Neural progenitor cell (in vitro differentiated cells): ENCODE results near the gene ZNF32. TPM values are rescaled to one million over a fixed set of nuclear protein-coding genes. Genes with fewer than 3 reads are reported as not detected.

Experiments
- DNase-seq: peaks from one replicate; pipeline ENCODE4 v3.0.0-alpha.2; 2016; ENCODE audit warnings: low spot score
- H2AFZ ChIP-seq: fragments of 200-600 bp; sonication (generic); replicated peaks from 2 replicates; pipeline ENCODE4 v1.6.1; 2016; ENCODE audit warnings: antibody characterized with exemption
- H3F3A ChIP-seq: fragments of 200-600 bp; sonication (generic); 2 replicates; pipeline ENCODE4 v1.6.1; 2016; ENCODE audit warnings: antibody characterized with exemption, low read depth
- H3K27ac ChIP-seq: fragments of 200-600 bp; sonication (generic); 2 replicates; pipeline ENCODE4 v1.5.1; 2016; ENCODE audit warnings: mild to moderate bottlenecking
- H3K27me3 ChIP-seq: fragments of 200-600 bp; sonication (generic); 2 replicates; pipeline ENCODE4 v1.6.1; 2016; ENCODE audit warnings: mild to moderate bottlenecking, moderate library complexity
- H3K36me3 ChIP-seq: fragments of 200-600 bp; sonication (generic); 2 replicates; pipeline ENCODE4 v1.5.1; 2016
- H3K4me1 ChIP-seq: fragments of 200-600 bp; sonication (generic); 2 replicates; pipeline ENCODE4 v1.6.1; 2016; ENCODE audit warnings: mixed run types
- H3K4me2 ChIP-seq: fragments of 200-600 bp; sonication (generic); 2 replicates; pipeline ENCODE4 v1.6.1; 2016
- H3K4me3 ChIP-seq: fragments of 200-600 bp; sonication (generic); 2 replicates; pipeline ENCODE4 v1.5.1; 2016
- H3K79me2 ChIP-seq: fragments of 200-600 bp; sonication (generic); 2 replicates; pipeline ENCODE4 v1.6.1; 2016; ENCODE audit warnings: low read depth
- H3K9ac ChIP-seq: fragments of 200-600 bp; sonication (generic); 2 replicates; pipeline ENCODE4 v1.6.1; 2016
- H3K9me3 ChIP-seq: fragments of 200-600 bp; sonication (generic); 2 replicates; pipeline ENCODE4 v1.5.1; 2016; ENCODE audit warnings: low read depth
- H4K20me1 ChIP-seq: fragments of 200-600 bp; sonication (generic); 2 replicates; pipeline ENCODE4 v1.6.1; 2016; ENCODE audit warnings: low read depth
- H3K27ac Mint-ChIP-seq: 3 replicates; pipeline ENCODE4 v1.8.0; 2021; ENCODE audit warnings: mixed read lengths
- H3K27me3 Mint-ChIP-seq: 2 replicates; pipeline ENCODE4 v1.8.0; 2022; ENCODE audit warnings: low read depth, mild to moderate bottlenecking, inconsistent platforms, moderate library complexity, mixed read lengths; ENCODE audit not compliant: insufficient read depth
- H3K36me3 Mint-ChIP-seq: 3 replicates; pipeline ENCODE4 v1.8.0; 2021; ENCODE audit warnings: mixed read lengths
- H3K4me1 Mint-ChIP-seq: 3 replicates; pipeline ENCODE4 v1.8.0; 2021; ENCODE audit warnings: mixed read lengths
- H3K4me3 Mint-ChIP-seq: 3 replicates; pipeline ENCODE4 v1.8.0; 2021; ENCODE audit warnings: mild to moderate bottlenecking, moderate library complexity, mixed read lengths
- H3K9me3 Mint-ChIP-seq: 3 replicates; pipeline ENCODE4 v1.8.0; 2020; ENCODE audit warnings: mixed read lengths
- CTCF ChIP-seq: fragments of 200-600 bp; sonication (generic); IDR thresholded peaks from 2 replicates; pipeline ENCODE4 v1.5.1; 2017; ENCODE audit warnings: antibody characterized with exemption, mild to moderate bottlenecking
- EZH2 ChIP-seq: fragments of 200-600 bp; sonication (generic); IDR thresholded peaks from 2 replicates; pipeline ENCODE4 v1.6.1; 2017; ENCODE audit warnings: antibody characterized with exemption, mild to moderate bottlenecking, moderate library complexity
- EZH2phosphoT487 ChIP-seq: fragments of 200-600 bp; sonication (generic); IDR thresholded peaks from 2 replicates; pipeline ENCODE4 v1.6.1; 2017; ENCODE audit warnings: antibody characterized with exemption
- total RNA-seq: library from RNA; depleted of rRNA; stranded (reverse); fragments of >200 nt; gene quantifications from 2 replicates; pipeline ENCODE4 v1.2.3, GENCODE V29; 2015; ENCODE audit warnings: low replicate concordance

ZNF32 gene
- total RNA-seq, 1 donor from 2014 or later: 50.7 TPM

GRCh38 chr10:43681220-43681619 is 32.5 kb upstream of the ZNF32 start:
- no peak overlapping the region for H2AFZ ChIP-seq
- H3K27ac ChIP-seq: no peak overlapping the region
- H3K4me3 ChIP-seq: no peak overlapping the region
- H3K4me2 ChIP-seq: no peak overlapping the region
- no peaks in the 10 kb centered on the region for H3K36me3 Mint-ChIP-seq
- H3K9me3 Mint-ChIP-seq: peaks cover 4% of the 10 kb centered on the region
- H3K27me3 Mint-ChIP-seq: no peaks in the 10 kb centered on the region
- H3K9ac ChIP-seq: no peak overlapping the region
- H3K4me1 Mint-ChIP-seq: no peaks in the 10 kb centered on the region
- no peak overlapping the region for H3K27ac Mint-ChIP-seq
- H3K36me3 ChIP-seq: no peaks in the 10 kb centered on the region
- no peaks in the 10 kb centered on the region for H3K27me3 ChIP-seq
- H3K4me3 Mint-ChIP-seq: no peak overlapping the region
- no peaks in the 10 kb centered on the region for H3K9me3 ChIP-seq
- no peak for DNase-seq
- H3K79me2 ChIP-seq: no peaks in the 10 kb centered on the region
- H3F3A ChIP-seq: no peaks in the 10 kb centered on the region
- no peaks in the 10 kb centered on the region for H3K4me1 ChIP-seq
- H4K20me1 ChIP-seq: no peaks in the 10 kb centered on the region
- TF ChIP-seq EZH2phosphoT487 (no peak), EZH2 (no peak), CTCF (no peak)

GRCh38 chr10:43680035-43680434 is 31.4 kb upstream of the ZNF32 start:
- Histone ChIP-seq H3F3A (no peaks in the 10 kb centered on the region), H4K20me1 (no peaks in the 10 kb centered on the region), H3K27me3 (no peaks in the 10 kb centered on the region), H3K4me3 (no peak overlapping the region), H3K9me3 (no peaks in the 10 kb centered on the region), H3K79me2 (no peaks in the 10 kb centered on the region), H3K9ac (no peak overlapping the region), H3K27ac (no peak overlapping the region), H3K4me1 (no peaks in the 10 kb centered on the region), H2AFZ (no peak overlapping the region), H3K36me3 (no peaks in the 10 kb centered on the region), H3K4me2 (no peak overlapping the region)
- H3K27me3 Mint-ChIP-seq: no peaks in the 10 kb centered on the region
- no peak for DNase-seq
- TF ChIP-seq EZH2phosphoT487 (no peak), CTCF (no peak), EZH2 (no peak)
- H3K4me1 Mint-ChIP-seq: no peaks in the 10 kb centered on the region
- no peaks in the 10 kb centered on the region for H3K36me3 Mint-ChIP-seq
- H3K27ac Mint-ChIP-seq: no peak overlapping the region
- peaks cover 4% of the 10 kb centered on the region for H3K9me3 Mint-ChIP-seq
- H3K4me3 Mint-ChIP-seq: no peak overlapping the region

GRCh38 chr10:43679509-43679908 is 30.8 kb upstream of the ZNF32 start:
- no peak overlapping the region for H3K4me3 Mint-ChIP-seq
- no peak overlapping the region for H2AFZ ChIP-seq
- H3K27me3 Mint-ChIP-seq: no peaks in the 10 kb centered on the region
- no peak overlapping the region for H3K4me2 ChIP-seq
- H3K4me1 ChIP-seq: no peaks in the 10 kb centered on the region
- no peak overlapping the region for H3K9ac ChIP-seq
- no peaks in the 10 kb centered on the region for H3K9me3 ChIP-seq
- H3F3A ChIP-seq: no peaks in the 10 kb centered on the region
- no peaks in the 10 kb centered on the region for H4K20me1 ChIP-seq
- no peaks in the 10 kb centered on the region for H3K27me3 ChIP-seq
- no peak overlapping the region for H3K27ac Mint-ChIP-seq
- no peak overlapping the region for H3K4me3 ChIP-seq
- no peak for DNase-seq
- no peaks in the 10 kb centered on the region for H3K4me1 Mint-ChIP-seq
- no peak overlapping the region for H3K27ac ChIP-seq
- H3K79me2 ChIP-seq: no peaks in the 10 kb centered on the region
- TF ChIP-seq EZH2: no peak
- no peak for TF ChIP-seq EZH2phosphoT487
- TF ChIP-seq CTCF: no peak
- peaks cover 4% of the 10 kb centered on the region for H3K9me3 Mint-ChIP-seq
- no peaks in the 10 kb centered on the region for H3K36me3 ChIP-seq
- H3K36me3 Mint-ChIP-seq: no peaks in the 10 kb centered on the region

- H3K27ac ChIP-seq: no peak overlapping the region
- H3K4me1 ChIP-seq: no peaks in the 10 kb centered on the region
- Mint-ChIP-seq H3K4me3 (no peak overlapping the region), H3K36me3 (no peaks in the 10 kb centered on the region), H3K9me3 (peaks cover 4% of the 10 kb centered on the region), H3K27ac (no peak overlapping the region), H3K27me3 (no peaks in the 10 kb centered on the region), H3K4me1 (no peaks in the 10 kb centered on the region)
- no peak overlapping the region for H2AFZ ChIP-seq
- H3K4me3 ChIP-seq: no peak overlapping the region
- no peaks in the 10 kb centered on the region for H3K9me3 ChIP-seq
- H3F3A ChIP-seq: no peaks in the 10 kb centered on the region
- no peak overlapping the region for H3K4me2 ChIP-seq
- no peaks in the 10 kb centered on the region for H3K27me3 ChIP-seq
- no peaks in the 10 kb centered on the region for H4K20me1 ChIP-seq
- DNase-seq: no peak
- TF ChIP-seq CTCF (no peak), EZH2phosphoT487 (no peak), EZH2 (no peak)
- H3K79me2 ChIP-seq: no peaks in the 10 kb centered on the region
- H3K9ac ChIP-seq: no peak overlapping the region
- H3K36me3 ChIP-seq: no peaks in the 10 kb centered on the region
These were observed 30.0 kb upstream of the ZNF32 start for GRCh38 chr10:43678654-43679053.
